ENCODE measurements around the gene CDH13.

The CDH13 gene

GRCh38 chr16:82796047-82796446 is 169.3 kb downstream of the CDH13 start:
- TF ChIP-seq ZFX (IDR thresholded peaks at IDR 0.05), result no peak
- TF ChIP-seq, protein P1, sequence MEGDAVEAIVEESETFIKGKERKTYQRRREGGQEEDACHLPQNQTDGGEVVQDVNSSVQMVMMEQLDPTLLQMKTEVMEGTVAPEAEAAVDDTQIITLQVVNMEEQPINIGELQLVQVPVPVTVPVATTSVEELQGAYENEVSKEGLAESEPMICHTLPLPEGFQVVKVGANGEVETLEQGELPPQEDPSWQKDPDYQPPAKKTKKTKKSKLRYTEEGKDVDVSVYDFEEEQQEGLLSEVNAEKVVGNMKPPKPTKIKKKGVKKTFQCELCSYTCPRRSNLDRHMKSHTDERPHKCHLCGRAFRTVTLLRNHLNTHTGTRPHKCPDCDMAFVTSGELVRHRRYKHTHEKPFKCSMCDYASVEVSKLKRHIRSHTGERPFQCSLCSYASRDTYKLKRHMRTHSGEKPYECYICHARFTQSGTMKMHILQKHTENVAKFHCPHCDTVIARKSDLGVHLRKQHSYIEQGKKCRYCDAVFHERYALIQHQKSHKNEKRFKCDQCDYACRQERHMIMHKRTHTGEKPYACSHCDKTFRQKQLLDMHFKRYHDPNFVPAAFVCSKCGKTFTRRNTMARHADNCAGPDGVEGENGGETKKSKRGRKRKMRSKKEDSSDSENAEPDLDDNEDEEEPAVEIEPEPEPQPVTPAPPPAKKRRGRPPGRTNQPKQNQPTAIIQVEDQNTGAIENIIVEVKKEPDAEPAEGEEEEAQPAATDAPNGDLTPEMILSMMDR (conservative IDR thresholded peaks at IDR 0.05), result no peak

GRCh38 chr16:82801361-82801760 is 174.6 kb downstream of the CDH13 start:
- no peak overlapping the region for H3K27ac ChIP-seq
- TF ChIP-seq, protein P1 (conservative IDR thresholded peaks at IDR 0.05), result no peak
- TF ChIP-seq ZFX (IDR thresholded peaks at IDR 0.05), result no peak

More at GRCh38 chr16:82796047-82796446, 169.3 kb downstream of the CDH13 start:
- no peak overlapping the region for H3K27ac ChIP-seq

- no peak overlapping the region for H3K27ac ChIP-seq
- TF ChIP-seq, protein P1 (conservative IDR thresholded peaks at IDR 0.05), result no peak
- no peak for TF ChIP-seq ZFX (IDR thresholded peaks at IDR 0.05)
Observed at GRCh38 chr16:82805866-82806265, 179.1 kb downstream of the CDH13 start.

- TF ChIP-seq ZFX (IDR thresholded peaks at IDR 0.05), result no peak
- TF ChIP-seq, protein P1 (conservative IDR thresholded peaks at IDR 0.05), result no peak
- no peak overlapping the region for H3K27ac ChIP-seq
Observed at GRCh38 chr16:82807311-82807710, 180.5 kb downstream of the CDH13 start.

- no peak overlapping the region for H3K27ac ChIP-seq
- TF ChIP-seq, protein P1 (conservative IDR thresholded peaks at IDR 0.05), result no peak
- no peak for TF ChIP-seq ZFX (IDR thresholded peaks at IDR 0.05)
Observed at GRCh38 chr16:82808036-82808435, 181.3 kb downstream of the CDH13 start.

DNA sequence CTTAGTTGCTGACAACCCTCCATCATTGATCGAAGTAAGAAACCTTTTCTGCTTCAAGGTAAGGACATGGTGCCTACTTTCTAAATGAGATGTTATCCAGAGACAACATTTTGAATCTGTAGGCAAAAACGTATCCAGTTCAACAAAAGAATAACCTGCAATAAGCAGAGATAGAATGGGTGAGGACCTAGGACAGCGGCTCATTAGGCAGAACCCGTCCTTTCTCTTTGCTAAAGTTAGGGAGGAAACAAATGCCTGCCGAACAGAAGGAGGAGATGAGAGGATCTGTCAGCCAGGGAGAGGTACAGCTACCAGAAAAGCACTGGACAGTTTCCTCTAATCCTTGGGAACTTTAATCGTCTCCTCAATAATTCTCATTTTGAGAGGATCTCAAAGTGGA is 183.3 kb downstream of the CDH13 start:
- TF ChIP-seq, protein P1 (conservative IDR thresholded peaks at IDR 0.05), result no peak
- TF ChIP-seq ZFX (IDR thresholded peaks at IDR 0.05), result no peak
- no peak overlapping the region for H3K27ac ChIP-seq

DNA sequence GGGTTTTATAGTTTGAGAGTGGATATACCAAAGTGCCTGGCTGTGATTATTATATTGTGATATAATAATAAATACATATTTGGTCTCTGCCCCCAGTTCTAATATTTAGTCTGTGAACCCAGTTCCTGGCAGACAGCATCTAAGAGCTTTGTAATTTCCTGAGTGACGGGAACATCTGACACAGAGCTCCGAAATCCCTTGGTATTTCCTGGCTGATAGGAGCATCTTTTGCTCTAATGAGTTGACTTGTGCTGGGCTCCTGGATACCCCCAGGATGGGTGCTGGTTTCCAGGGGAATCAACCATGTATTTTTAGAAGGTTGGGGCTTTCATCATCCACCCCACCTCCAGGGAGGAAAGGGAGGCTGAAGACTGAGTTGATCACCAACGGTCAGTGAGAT is 187.3 kb downstream of the CDH13 start:
- H3K27ac ChIP-seq, result no peak overlapping the region
- no peak for TF ChIP-seq ZFX (IDR thresholded peaks at IDR 0.05)
- TF ChIP-seq, protein P1 (conservative IDR thresholded peaks at IDR 0.05), result no peak
